ENCODE data around the gene CEP68.
"Not testable (repeated sequence)": the region's sequence is repeated elsewhere in the genome, so short reads cannot be mapped to it uniquely, and the experiment has no call there.

DNA sequence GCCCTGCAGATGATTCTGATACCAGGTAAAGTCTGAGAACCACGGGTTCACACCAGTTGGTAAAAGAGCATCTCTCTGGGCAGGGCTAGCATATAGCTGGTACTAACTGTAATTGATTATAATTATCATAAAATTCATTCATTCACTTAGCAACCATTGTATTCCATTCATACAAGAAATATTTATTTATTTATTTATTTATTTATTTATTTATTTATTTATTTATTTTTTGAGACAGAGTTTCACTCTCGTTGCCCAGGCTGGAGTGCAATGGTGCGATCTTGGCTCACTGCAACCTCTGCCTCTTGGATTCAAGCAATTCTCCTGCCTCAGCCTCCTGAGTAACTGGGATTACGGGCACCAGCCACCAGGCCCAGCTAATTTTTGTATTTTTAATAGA is 22.5 kb upstream of the CEP68 start:
- TF ChIP-seq, protein P1, sequence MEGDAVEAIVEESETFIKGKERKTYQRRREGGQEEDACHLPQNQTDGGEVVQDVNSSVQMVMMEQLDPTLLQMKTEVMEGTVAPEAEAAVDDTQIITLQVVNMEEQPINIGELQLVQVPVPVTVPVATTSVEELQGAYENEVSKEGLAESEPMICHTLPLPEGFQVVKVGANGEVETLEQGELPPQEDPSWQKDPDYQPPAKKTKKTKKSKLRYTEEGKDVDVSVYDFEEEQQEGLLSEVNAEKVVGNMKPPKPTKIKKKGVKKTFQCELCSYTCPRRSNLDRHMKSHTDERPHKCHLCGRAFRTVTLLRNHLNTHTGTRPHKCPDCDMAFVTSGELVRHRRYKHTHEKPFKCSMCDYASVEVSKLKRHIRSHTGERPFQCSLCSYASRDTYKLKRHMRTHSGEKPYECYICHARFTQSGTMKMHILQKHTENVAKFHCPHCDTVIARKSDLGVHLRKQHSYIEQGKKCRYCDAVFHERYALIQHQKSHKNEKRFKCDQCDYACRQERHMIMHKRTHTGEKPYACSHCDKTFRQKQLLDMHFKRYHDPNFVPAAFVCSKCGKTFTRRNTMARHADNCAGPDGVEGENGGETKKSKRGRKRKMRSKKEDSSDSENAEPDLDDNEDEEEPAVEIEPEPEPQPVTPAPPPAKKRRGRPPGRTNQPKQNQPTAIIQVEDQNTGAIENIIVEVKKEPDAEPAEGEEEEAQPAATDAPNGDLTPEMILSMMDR (conservative IDR thresholded peaks at IDR 0.05; ENCODE audit: low read length): not testable (repeated sequence)
- not testable (repeated sequence) for TF ChIP-seq EZH2phosphoT487 (IDR thresholded peaks at IDR 0.05; ENCODE audit: borderline replicate concordance)
